H9 (cell line): ENCODE results near the gene BCKDHA. TPM values are rescaled to one million over a fixed set of nuclear protein-coding genes. Genes with fewer than 3 reads are reported as not detected.

ENCODE experiments used
- DNase-seq: peaks from one replicate; pipeline ENCODE4 v3.0.0-alpha.2; 2017
- H2AFZ ChIP-seq: one replicate; pipeline ENCODE4 v1.6.1; 2013; ENCODE audit warnings: mild to moderate bottlenecking, low read length, control low read depth, moderate library complexity
- H2AK5ac ChIP-seq: 2 replicates; pipeline ENCODE4 v1.6.1; 2013; ENCODE audit warnings: low read length, control low read depth, mixed read lengths; ENCODE audit not compliant: insufficient read length
- H2BK120ac ChIP-seq: one replicate; pipeline ENCODE4 v1.6.1; 2013; ENCODE audit warnings: low read depth, mild to moderate bottlenecking, low read length, control low read depth, inconsistent platforms; ENCODE audit not compliant: poor library complexity, severe bottlenecking
- H2BK12ac ChIP-seq: 2 replicates; pipeline ENCODE4 v1.6.1; 2013; ENCODE audit warnings: low read length, control low read depth, mixed read lengths, low read depth; ENCODE audit not compliant: insufficient read length
- H2BK15ac ChIP-seq: 2 replicates; pipeline ENCODE4 v1.6.1; 2013; ENCODE audit warnings: low read depth, low read length, control low read depth
- H2BK20ac ChIP-seq: one replicate; pipeline ENCODE4 v1.6.1; 2013; ENCODE audit warnings: low read depth, mild to moderate bottlenecking, low read length, control low read depth, inconsistent platforms; ENCODE audit not compliant: poor library complexity, severe bottlenecking
- H2BK5ac ChIP-seq: 2 replicates; pipeline ENCODE4 v1.6.1; 2013; ENCODE audit warnings: low read length, control low read depth, mixed read lengths; ENCODE audit not compliant: insufficient read length
- H3K14ac ChIP-seq: 2 replicates; pipeline ENCODE4 v1.6.1; 2013; ENCODE audit warnings: low read length, control low read depth; ENCODE audit not compliant: insufficient read depth
- H3K18ac ChIP-seq: 2 replicates; pipeline ENCODE4 v1.6.1; 2013; ENCODE audit warnings: low read depth, mild to moderate bottlenecking, mixed read lengths, low read length, control low read depth; ENCODE audit not compliant: insufficient read length
- H3K23ac ChIP-seq: 2 replicates; pipeline ENCODE4 v1.6.1; 2013; ENCODE audit warnings: low read length, control low read depth, mixed read lengths, low read depth; ENCODE audit not compliant: insufficient read length
- H3K23me2 ChIP-seq: 2 replicates; pipeline ENCODE4 v1.6.1; 2013; ENCODE audit warnings: low read depth, mild to moderate bottlenecking, mixed read lengths, low read length, control low read depth; ENCODE audit not compliant: insufficient read length, poor library complexity, severe bottlenecking
- H3K27ac ChIP-seq: 2 replicates; pipeline ENCODE4 v1.5.1; 2013; ENCODE audit warnings: low read length, control low read depth, mixed read lengths, low read depth; ENCODE audit not compliant: insufficient read length
- H3K27me3 ChIP-seq: 2 replicates; pipeline ENCODE4 v1.6.1; 2013; ENCODE audit warnings: low read length, control low read depth, inconsistent platforms; ENCODE audit not compliant: insufficient read depth
- H3K4ac ChIP-seq: 2 replicates; pipeline ENCODE4 v1.6.1; 2013; ENCODE audit warnings: low read depth, mild to moderate bottlenecking, control low read depth, inconsistent platforms, low read length, moderate library complexity
- H3K4me1 ChIP-seq: 2 replicates; pipeline ENCODE4 v1.6.1; 2013; ENCODE audit warnings: low read length, control low read depth, inconsistent platforms; ENCODE audit not compliant: insufficient read depth
- H3K4me2 ChIP-seq: 2 replicates; pipeline ENCODE4 v1.6.1; 2013; ENCODE audit warnings: low read length, control low read depth, mixed read lengths; ENCODE audit not compliant: insufficient read length, insufficient read depth
- H3K56ac ChIP-seq: 2 replicates; pipeline ENCODE4 v1.6.1; 2013; ENCODE audit warnings: low read depth, mild to moderate bottlenecking, mixed read lengths, low read length, control low read depth; ENCODE audit not compliant: insufficient read length
- H3K79me1 ChIP-seq: 2 replicates; pipeline ENCODE4 v1.6.1; 2013; ENCODE audit warnings: low read depth, mild to moderate bottlenecking, moderate library complexity, low read length, control low read depth, inconsistent platforms; ENCODE audit not compliant: insufficient read depth, poor library complexity, severe bottlenecking
- H3K79me2 ChIP-seq: 2 replicates; pipeline ENCODE4 v1.6.1; 2013; ENCODE audit warnings: low read length, control low read depth, inconsistent platforms; ENCODE audit not compliant: insufficient read depth
- H3K9ac ChIP-seq: 2 replicates; pipeline ENCODE4 v1.6.1; 2013; ENCODE audit warnings: low read length, control low read depth, mixed read lengths; ENCODE audit not compliant: insufficient read length; ENCODE audit errors: extremely low read depth
- H3K9me3 ChIP-seq: one replicate; pipeline ENCODE4 v1.6.1; 2013; ENCODE audit warnings: low read depth, low read length, inconsistent platforms; ENCODE audit not compliant: control insufficient read depth
- H3T11ph ChIP-seq: one replicate; pipeline ENCODE4 v1.6.1; 2013; ENCODE audit warnings: mild to moderate bottlenecking, low read length, control low read depth, inconsistent platforms
- H4K20me1 ChIP-seq: one replicate; pipeline ENCODE4 v1.6.1; 2013; ENCODE audit not compliant: control insufficient read depth, insufficient read length, insufficient read depth
- H4K5ac ChIP-seq: 2 replicates; pipeline ENCODE4 v1.6.1; 2013; ENCODE audit warnings: low read depth, mild to moderate bottlenecking, mixed read lengths, low read length, control low read depth; ENCODE audit not compliant: insufficient read length
- H4K8ac ChIP-seq: replicated peaks from 2 replicates; pipeline ENCODE4 v1.6.1; 2013; ENCODE audit warnings: low read length, control low read depth, mixed read lengths, low read depth; ENCODE audit not compliant: insufficient read length
- H4K91ac ChIP-seq: 2 replicates; pipeline ENCODE4 v1.6.1; 2013; ENCODE audit warnings: low read depth, mild to moderate bottlenecking, moderate library complexity, mixed read lengths, low read length, control low read depth; ENCODE audit not compliant: insufficient read length
- H3K27ac Mint-ChIP-seq, 3 experiments: 2 replicates in 2 of 3; 3 replicates in 1 of 3; pipeline ENCODE4 v1.8.0; 2020 to 2021; ENCODE audit warnings: mixed read lengths in 3 of 3, mild to moderate bottlenecking in 1 of 3, moderate library complexity in 1 of 3
- H3K27me3 Mint-ChIP-seq: 2 replicates; pipeline ENCODE4 v1.8.0; 2021; ENCODE audit warnings: low read depth, mild to moderate bottlenecking, moderate library complexity, mixed read lengths
- H3K36me3 Mint-ChIP-seq, 3 experiments: 2 replicates in 2 of 3; 3 replicates in 1 of 3; pipeline ENCODE4 v1.8.0; 2020 to 2021; ENCODE audit warnings: low read depth in 3 of 3, mixed read lengths in 3 of 3; ENCODE audit not compliant: insufficient read depth in 1 of 3
- H3K4me1 Mint-ChIP-seq, 2 experiments: 2 replicates each; pipeline ENCODE4 v1.8.0; 2020; ENCODE audit warnings: mixed read lengths in 2 of 2
- H3K4me3 Mint-ChIP-seq, 2 experiments: 2 replicates in 1 of 2; 3 replicates in 1 of 2; pipeline ENCODE4 v1.8.0; 2020 to 2021; ENCODE audit warnings: mild to moderate bottlenecking in 2 of 2, mixed read lengths in 2 of 2, moderate library complexity in 1 of 2
- H3K9me3 Mint-ChIP-seq, 2 experiments: 2 replicates in 1 of 2; 3 replicates in 1 of 2; pipeline ENCODE4 v1.8.0; 2020; ENCODE audit warnings: mild to moderate bottlenecking in 2 of 2, mixed read lengths in 2 of 2, moderate library complexity in 1 of 2
- WGBS: extraction: QIAGEN DNeasy Blood & Tissue Kit; methylation state at CpG from one replicate; pipeline ENCODE4 v1.1.7; 2013; ENCODE audit warnings: missing lambda C conversion rate, low lambda C conversion rate, mixed read lengths; ENCODE audit not compliant: insufficient read length; ENCODE audit errors: extremely low coverage; 5-methylcytosine and 5-hydroxymethylcytosine counted together
- total RNA-seq: library from RNA; stranded (reverse); gene quantifications from 2 replicates; pipeline ENCODE4 v1.2.1, GENCODE V29; 2021
- TF ChIP-seq, protein P1 (sequence below): fragments of 200-600 bp; sonication (generic); conservative IDR thresholded peaks from 3 replicates; pipeline ENCODE4 v1.8.0; 2021; ENCODE audit warnings: antibody characterized with exemption, mild to moderate bottlenecking

BCKDHA gene
- total RNA-seq, 1 experiment from 2014 or later, result 21.1 TPM

DNA sequence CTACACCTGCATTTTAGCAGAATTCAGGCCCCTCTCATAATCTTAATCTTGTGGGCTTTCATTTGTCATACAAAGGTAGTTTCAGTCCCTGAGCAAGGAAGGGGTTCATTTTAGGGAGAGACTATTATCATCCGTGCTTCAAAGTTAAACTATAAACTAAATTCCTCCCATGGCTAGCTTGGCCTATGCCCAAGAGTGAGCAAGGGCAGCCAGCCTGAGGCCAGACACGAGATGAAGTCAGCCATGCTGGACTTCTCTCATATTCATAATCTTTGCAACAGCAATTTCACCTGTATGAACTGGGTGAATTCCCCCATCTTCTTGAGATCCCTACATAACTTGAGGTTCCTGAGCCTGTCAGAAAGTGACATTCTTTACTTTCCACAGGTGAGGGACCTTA is 58.3 kb downstream of the BCKDHA start:
- Histone ChIP-seq H3K27ac (no peak overlapping the region), H2BK120ac (no peak overlapping the region), H3K9me3 (no peaks in the 10 kb centered on the region), H3K9ac (no peak overlapping the region), H3K4me2 (no peak overlapping the region), H3K27me3 (no peaks in the 10 kb centered on the region), H2BK15ac (no peak overlapping the region), H4K20me1 (no peaks in the 10 kb centered on the region), H2BK12ac (no peak overlapping the region), H3K14ac (no peak overlapping the region), H3K23me2 (no peaks in the 10 kb centered on the region), H4K8ac (no peak overlapping the region), H3T11ph (no peak overlapping the region), H2AFZ (no peak overlapping the region), H2AK5ac (no peak overlapping the region), H3K4me1 (no peaks in the 10 kb centered on the region), H3K23ac (no peak overlapping the region), H3K79me1 (no peaks in the 10 kb centered on the region), H3K18ac (no peak overlapping the region), H3K56ac (no peak overlapping the region), H4K91ac (no peak overlapping the region), H2BK20ac (no peak overlapping the region), H3K4ac (no peak overlapping the region), H4K5ac (no peak overlapping the region), H2BK5ac (no peak overlapping the region), H3K79me2 (no peaks in the 10 kb centered on the region)
- peaks cover 65 to 76% of the 10 kb centered on the region in 2 experiments for H3K9me3 Mint-ChIP-seq
- no peak overlapping the region for H3K4me3 Mint-ChIP-seq
- no peaks in the 10 kb centered on the region for H3K4me1 Mint-ChIP-seq
- H3K27me3 Mint-ChIP-seq, result peaks cover 2% of the 10 kb centered on the region
- H3K27ac Mint-ChIP-seq, result no peak overlapping the region
- WGBS, result no CpG with 5 or more reads among the region's 2 CpGs
- H3K36me3 Mint-ChIP-seq, result peaks cover 0 to 13% (median 0%) of the 10 kb centered on the region in 3 experiments; a peak in 1 of 7 replicates
- TF ChIP-seq, protein P1, sequence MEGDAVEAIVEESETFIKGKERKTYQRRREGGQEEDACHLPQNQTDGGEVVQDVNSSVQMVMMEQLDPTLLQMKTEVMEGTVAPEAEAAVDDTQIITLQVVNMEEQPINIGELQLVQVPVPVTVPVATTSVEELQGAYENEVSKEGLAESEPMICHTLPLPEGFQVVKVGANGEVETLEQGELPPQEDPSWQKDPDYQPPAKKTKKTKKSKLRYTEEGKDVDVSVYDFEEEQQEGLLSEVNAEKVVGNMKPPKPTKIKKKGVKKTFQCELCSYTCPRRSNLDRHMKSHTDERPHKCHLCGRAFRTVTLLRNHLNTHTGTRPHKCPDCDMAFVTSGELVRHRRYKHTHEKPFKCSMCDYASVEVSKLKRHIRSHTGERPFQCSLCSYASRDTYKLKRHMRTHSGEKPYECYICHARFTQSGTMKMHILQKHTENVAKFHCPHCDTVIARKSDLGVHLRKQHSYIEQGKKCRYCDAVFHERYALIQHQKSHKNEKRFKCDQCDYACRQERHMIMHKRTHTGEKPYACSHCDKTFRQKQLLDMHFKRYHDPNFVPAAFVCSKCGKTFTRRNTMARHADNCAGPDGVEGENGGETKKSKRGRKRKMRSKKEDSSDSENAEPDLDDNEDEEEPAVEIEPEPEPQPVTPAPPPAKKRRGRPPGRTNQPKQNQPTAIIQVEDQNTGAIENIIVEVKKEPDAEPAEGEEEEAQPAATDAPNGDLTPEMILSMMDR, result no peak
- DNase-seq, result no peak
